Measurements from ENCODE around the gene L3MBTL1.

- TF ChIP-seq, protein P1, sequence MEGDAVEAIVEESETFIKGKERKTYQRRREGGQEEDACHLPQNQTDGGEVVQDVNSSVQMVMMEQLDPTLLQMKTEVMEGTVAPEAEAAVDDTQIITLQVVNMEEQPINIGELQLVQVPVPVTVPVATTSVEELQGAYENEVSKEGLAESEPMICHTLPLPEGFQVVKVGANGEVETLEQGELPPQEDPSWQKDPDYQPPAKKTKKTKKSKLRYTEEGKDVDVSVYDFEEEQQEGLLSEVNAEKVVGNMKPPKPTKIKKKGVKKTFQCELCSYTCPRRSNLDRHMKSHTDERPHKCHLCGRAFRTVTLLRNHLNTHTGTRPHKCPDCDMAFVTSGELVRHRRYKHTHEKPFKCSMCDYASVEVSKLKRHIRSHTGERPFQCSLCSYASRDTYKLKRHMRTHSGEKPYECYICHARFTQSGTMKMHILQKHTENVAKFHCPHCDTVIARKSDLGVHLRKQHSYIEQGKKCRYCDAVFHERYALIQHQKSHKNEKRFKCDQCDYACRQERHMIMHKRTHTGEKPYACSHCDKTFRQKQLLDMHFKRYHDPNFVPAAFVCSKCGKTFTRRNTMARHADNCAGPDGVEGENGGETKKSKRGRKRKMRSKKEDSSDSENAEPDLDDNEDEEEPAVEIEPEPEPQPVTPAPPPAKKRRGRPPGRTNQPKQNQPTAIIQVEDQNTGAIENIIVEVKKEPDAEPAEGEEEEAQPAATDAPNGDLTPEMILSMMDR (IDR thresholded peaks at IDR 0.05), result no peak
- TF ChIP-seq ZFX (IDR thresholded peaks at IDR 0.05; ENCODE audit: borderline replicate concordance), result no peak
These were observed 72.6 kb downstream of the L3MBTL1 start for GRCh38 chr20:43579861-43580793.

Measured in 22Rv1 (cell line).